SK-N-SH treated with all-trans-retinoic acid at 6 μM for 48 hours (cell line): Measurements from ENCODE around the gene CASTOR1.

ENCODE experiments used
- ATAC-seq: fragments of 200-7000 bp; cut with Tn5 transposase; 3 replicates; pipeline ENCODE4 v1.9.1; 2020; ENCODE audit warnings: mild to moderate bottlenecking, moderate library complexity
- ARNTL ChIP-seq: fragments of 450-650 bp; formaldehyde crosslinking; IDR thresholded peaks from 2 replicates; pipeline ENCODE4 v1.5.0; 2020; ENCODE audit warnings: low read depth, mild to moderate bottlenecking, moderate library complexity, borderline replicate concordance
- BACH2 ChIP-seq: fragments of 250-450 bp; sonication (Bioruptor Pico); IDR thresholded peaks from 2 replicates; pipeline ENCODE4 v1.9.0; 2021; ENCODE audit warnings: mild to moderate bottlenecking, borderline replicate concordance
- CSDC2 ChIP-seq: fragments of 250-450 bp; sonication (Bioruptor Pico); IDR thresholded peaks from 2 replicates; pipeline ENCODE4 v1.5.0; 2020; ENCODE audit warnings: mild to moderate bottlenecking, moderate library complexity
- CSRNP3 ChIP-seq: fragments of 250-450 bp; sonication (Bioruptor Pico); IDR thresholded peaks from 2 replicates; pipeline ENCODE4 v1.5.1; 2021; ENCODE audit warnings: mild to moderate bottlenecking, moderate library complexity
- ESRRG ChIP-seq: fragments of 250-450 bp; sonication (Bioruptor Pico); IDR thresholded peaks from 2 replicates; pipeline ENCODE4 v1.6.1; 2021; ENCODE audit warnings: mild to moderate bottlenecking
- ISL1 ChIP-seq: fragments of 250-450 bp; sonication (Bioruptor Pico); IDR thresholded peaks from 2 replicates; pipeline ENCODE4 v2.1.2; 2022; ENCODE audit warnings: mild to moderate bottlenecking, moderate library complexity
- OSR1 ChIP-seq: fragments of 250-450 bp; sonication (Bioruptor Pico); IDR thresholded peaks from 2 replicates; pipeline ENCODE4 v1.8.0; 2022; ENCODE audit warnings: moderate library complexity, mild to moderate bottlenecking, inconsistent platforms
- POU6F1 ChIP-seq: fragments of 250-450 bp; sonication (Bioruptor Pico); IDR thresholded peaks from 2 replicates; pipeline ENCODE4 v1.8.0; 2021; ENCODE audit warnings: low read depth, mild to moderate bottlenecking, moderate library complexity, borderline replicate concordance
- PPARA ChIP-seq: fragments of 250-450 bp; sonication (Bioruptor Pico); IDR thresholded peaks from 2 replicates; pipeline ENCODE4 v1.5.0; 2020; ENCODE audit warnings: mild to moderate bottlenecking, borderline replicate concordance
- RARB ChIP-seq: fragments of 250-450 bp; sonication (Bioruptor Pico); IDR thresholded peaks from 2 replicates; pipeline ENCODE4 v1.8.0; 2021; ENCODE audit warnings: mild to moderate bottlenecking, moderate library complexity
- SNAI2 ChIP-seq: fragments of 250-450 bp; sonication (Bioruptor Pico); IDR thresholded peaks from 2 replicates; pipeline ENCODE4 v1.5.0; 2020; ENCODE audit warnings: mild to moderate bottlenecking, moderate library complexity
- TCF4 ChIP-seq: fragments of 250-450 bp; sonication (Bioruptor Pico); IDR thresholded peaks from 2 replicates; pipeline ENCODE4 v1.8.0; 2021; ENCODE audit warnings: mild to moderate bottlenecking, moderate library complexity, borderline replicate concordance
- TOX ChIP-seq: fragments of 250-450 bp; sonication (Bioruptor Pico); IDR thresholded peaks from 2 replicates; pipeline ENCODE4 v1.8.0; 2021; ENCODE audit warnings: mild to moderate bottlenecking, moderate library complexity, borderline replicate concordance
- TSHZ2 ChIP-seq: fragments of 250-450 bp; sonication (Bioruptor Pico); IDR thresholded peaks from 2 replicates; pipeline ENCODE4 v1.5.0; 2020; ENCODE audit warnings: mild to moderate bottlenecking, moderate library complexity
- ZC3H10 ChIP-seq: fragments of 250-450 bp; sonication (Bioruptor Pico); IDR thresholded peaks from 2 replicates; pipeline ENCODE4 v1.5.1; 2021; ENCODE audit warnings: mild to moderate bottlenecking, moderate library complexity
- ZFP3 ChIP-seq: fragments of 250-450 bp; sonication (Bioruptor Pico); IDR thresholded peaks from 2 replicates; pipeline ENCODE4 v1.5.0; 2020; ENCODE audit warnings: mild to moderate bottlenecking, moderate library complexity
- ZFP30 ChIP-seq: fragments of 450-650 bp; formaldehyde crosslinking; IDR thresholded peaks from 2 replicates; pipeline ENCODE4 v1.5.0; 2022; ENCODE audit warnings: mild to moderate bottlenecking, moderate library complexity
- ZNF565 ChIP-seq: fragments of 450-650 bp; formaldehyde crosslinking; conservative IDR thresholded peaks from 2 replicates; pipeline ENCODE4 v1.5.0; 2020; ENCODE audit warnings: low read depth, mild to moderate bottlenecking, moderate library complexity
- ZNF70 ChIP-seq: fragments of 450-650 bp; formaldehyde crosslinking; IDR thresholded peaks from 2 replicates; pipeline ENCODE4 v1.5.0; 2020; ENCODE audit warnings: mild to moderate bottlenecking, moderate library complexity
- ZNF8 ChIP-seq: fragments of 450-650 bp; formaldehyde crosslinking; IDR thresholded peaks from 2 replicates; pipeline ENCODE4 v1.5.0; 2020; ENCODE audit warnings: mild to moderate bottlenecking, moderate library complexity
- TF ChIP-seq, protein P1 (sequence below): fragments of 250-450 bp; sonication (Bioruptor Pico); IDR thresholded peaks from 2 replicates; pipeline ENCODE4 v1.5.1; 2020; ENCODE audit warnings: low read depth, mild to moderate bottlenecking, moderate library complexity

Gene CASTOR1

DNA sequence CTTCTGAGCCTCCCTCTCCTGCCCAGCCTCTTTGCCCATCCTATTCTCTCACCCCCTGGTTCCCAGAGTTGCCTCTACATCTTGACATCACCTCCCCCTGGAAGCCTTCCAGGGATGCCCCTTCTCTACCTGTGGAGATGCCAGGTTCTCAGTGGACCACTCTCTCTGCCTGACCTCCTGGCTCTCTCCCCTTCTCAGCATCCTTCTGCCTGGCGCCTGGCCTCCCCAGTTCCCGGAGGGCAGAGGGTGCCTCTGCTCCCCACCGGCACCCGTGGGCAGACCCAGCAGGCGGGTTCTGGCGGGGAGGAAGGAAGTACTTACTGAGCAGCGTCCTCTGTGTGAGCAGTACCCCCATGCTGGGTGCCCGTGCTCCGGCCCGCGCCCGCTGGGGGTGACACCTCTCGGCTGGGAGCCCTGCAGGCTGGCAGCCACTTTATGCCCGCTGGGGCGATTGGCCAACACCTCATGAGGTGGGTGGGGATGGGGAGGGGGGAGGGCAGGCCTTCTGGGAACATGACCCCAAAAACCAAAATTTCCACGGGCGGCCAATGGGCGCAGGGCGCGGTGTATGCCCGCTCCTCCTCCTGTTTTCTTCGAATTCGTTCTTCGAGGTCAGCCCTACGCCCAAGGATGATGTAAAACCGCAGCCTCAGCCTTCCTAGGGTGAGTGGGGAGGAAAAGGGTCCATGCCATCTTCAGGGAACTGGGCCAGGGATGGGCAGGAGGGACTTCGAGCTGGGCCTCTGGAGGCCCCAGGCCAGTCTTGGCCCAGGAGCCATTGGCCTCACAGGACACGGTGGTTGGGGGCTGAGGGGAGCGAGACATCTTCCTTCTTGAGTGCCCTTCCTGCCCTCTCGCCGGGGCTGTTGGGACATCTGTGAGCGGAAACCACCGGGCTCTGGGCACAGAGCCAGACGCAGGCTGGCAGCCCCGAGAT, 22.6 kb downstream of the CASTOR1 start, which contains the start of gene OSM:
TSS of gene OSM (minus strand) at position 407 of the 937 bp plus-strand sequence. CDS start at position 355, 52 bp downstream.
- TF ChIP-seq OSR1 (no peak), ZC3H10 (CRISPR knock-in tag) (no peak), TCF4 (CRISPR knock-in tag) (no peak), ZNF8 (CRISPR knock-in tag) (no peak), TSHZ2 (CRISPR knock-in tag) (no peak), TOX (CRISPR knock-in tag) (no peak), ZNF565 (CRISPR knock-in tag) (no peak), RARB (CRISPR knock-in tag) (no peak), ESRRG (CRISPR knock-in tag) (no peak), ZFP3 (CRISPR knock-in tag) (no peak), CSRNP3 (CRISPR knock-in tag) (no peak), ISL1 (CRISPR knock-in tag) (no peak), PPARA (CRISPR knock-in tag) (no peak), ZFP30 (CRISPR knock-in tag) (no peak), POU6F1 (CRISPR knock-in tag) (no peak), CSDC2 (CRISPR knock-in tag) (no peak), SNAI2 (CRISPR knock-in tag) (no peak), ARNTL (CRISPR knock-in tag) (no peak)
- TF ChIP-seq, protein P1, sequence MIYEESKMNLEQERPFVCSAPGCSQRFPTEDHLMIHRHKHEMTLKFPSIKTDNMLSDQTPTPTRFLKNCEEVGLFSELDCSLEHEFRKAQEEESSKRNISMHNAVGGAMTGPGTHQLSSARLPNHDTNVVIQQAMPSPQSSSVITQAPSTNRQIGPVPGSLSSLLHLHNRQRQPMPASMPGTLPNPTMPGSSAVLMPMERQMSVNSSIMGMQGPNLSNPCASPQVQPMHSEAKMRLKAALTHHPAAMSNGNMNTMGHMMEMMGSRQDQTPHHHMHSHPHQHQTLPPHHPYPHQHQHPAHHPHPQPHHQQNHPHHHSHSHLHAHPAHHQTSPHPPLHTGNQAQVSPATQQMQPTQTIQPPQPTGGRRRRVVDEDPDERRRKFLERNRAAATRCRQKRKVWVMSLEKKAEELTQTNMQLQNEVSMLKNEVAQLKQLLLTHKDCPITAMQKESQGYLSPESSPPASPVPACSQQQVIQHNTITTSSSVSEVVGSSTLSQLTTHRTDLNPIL (CRISPR knock-in tag): no peak
- TF ChIP-seq, all 23 proteins: peak for 0
- ATAC-seq: no peak

DNA sequence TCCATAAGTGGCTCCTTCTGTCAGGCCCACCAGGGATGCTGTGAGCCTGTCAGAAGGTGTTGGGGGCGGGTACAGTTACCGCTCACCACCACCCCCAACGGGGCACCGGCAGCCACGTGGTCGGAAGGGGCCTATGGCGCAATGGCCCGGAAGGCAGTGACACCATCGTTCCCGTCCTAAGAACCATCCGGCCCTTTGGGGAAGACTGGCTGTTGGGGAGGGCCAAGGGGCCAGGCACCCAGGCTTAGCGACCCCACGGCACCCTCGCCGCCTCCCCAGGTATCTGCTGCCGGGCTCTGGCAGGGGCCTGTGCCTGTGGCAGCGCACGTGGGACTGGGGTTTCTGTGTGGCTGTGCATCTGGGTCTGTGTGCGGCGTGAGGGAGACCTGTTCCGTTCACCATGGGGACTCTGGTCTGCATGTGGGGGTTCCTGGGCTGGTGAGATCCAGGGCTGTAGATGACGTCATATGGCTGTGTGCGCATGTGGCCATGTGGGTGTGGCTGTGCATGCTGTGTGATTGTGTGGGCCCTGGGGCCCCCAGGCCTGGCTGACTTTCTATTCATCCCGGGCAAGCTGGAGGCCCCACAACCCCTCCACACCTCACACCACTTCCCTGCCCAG, 23.4 kb downstream of the CASTOR1 start:
- no peak for TF ChIP-seq PPARA (CRISPR knock-in tag)
- no peak for TF ChIP-seq TCF4 (CRISPR knock-in tag)
- no peak for TF ChIP-seq SNAI2 (CRISPR knock-in tag)
- TF ChIP-seq POU6F1 (CRISPR knock-in tag): no peak
- TF ChIP-seq ZNF70 (CRISPR knock-in tag): no peak
- TF ChIP-seq ARNTL (CRISPR knock-in tag): no peak
- TF ChIP-seq ZC3H10 (CRISPR knock-in tag): no peak
- no peak for TF ChIP-seq TSHZ2 (CRISPR knock-in tag)
- no peak for TF ChIP-seq ZFP3 (CRISPR knock-in tag)
- TF ChIP-seq, protein P1 (CRISPR knock-in tag): no peak
- TF ChIP-seq BACH2: no peak
- no peak for ATAC-seq
